H1 (cell line): ENCODE data around the gene COX6A1. TPM values are rescaled to one million over a fixed set of nuclear protein-coding genes. Genes with fewer than 3 reads are reported as not detected.
A peak's percentile ranks its signal among the peaks of the same experiment; 100 is the strongest.

ENCODE experiments used
- CTCF ChIA-PET: fragments of 300-600 bp; sonication (Branson Sonifier 250); formaldehyde crosslinking; loops from one replicate; lab custom pipeline; 2021; ENCODE audit not compliant: partially characterized antibody; lab: Charles Lee
- POLR2A ChIA-PET: fragments of 300-600 bp; sonication (Branson Sonifier 250); formaldehyde crosslinking; loops from one replicate; lab custom pipeline; 2021; ENCODE audit warnings: inconsistent platforms; ENCODE audit not compliant: partially characterized antibody; lab: Charles Lee
- DNase-seq, 2 experiments: peaks; one replicate each; pipeline versions ENCODE4 v3.0.0 to v3.0.0-alpha.2; 2010 to 2022; ENCODE audit warnings: low spot score in 2 of 2, low read depth in 1 of 2, mixed read lengths in 1 of 2
- FAIRE-seq: peaks from 2 replicates; lab custom pipeline; 2011; peaks lifted over from hg19 to GRCh38; lab: Jason Lieb, UNC
- H2AFZ ChIP-seq: 2 replicates; pipeline ENCODE4 v1.8.1; 2012; ENCODE audit warnings: low read length, inconsistent platforms
- H2AK5ac ChIP-seq: 2 replicates; pipeline ENCODE4 v1.6.1; 2013; ENCODE audit warnings: low read depth, low read length
- H2BK120ac ChIP-seq: replicated peaks from 2 replicates; pipeline ENCODE3; 2013; ENCODE audit warnings: low read depth, low read length, inconsistent platforms
- H2BK12ac ChIP-seq: 2 replicates; pipeline ENCODE4 v1.6.1; 2013; ENCODE audit warnings: low read depth, low read length
- H2BK15ac ChIP-seq: 2 replicates; pipeline ENCODE4 v1.6.1; 2013; ENCODE audit warnings: low read length
- H2BK20ac ChIP-seq: 2 replicates; pipeline ENCODE4 v1.6.1; 2013; ENCODE audit warnings: low read length
- H2BK5ac ChIP-seq: 2 replicates; pipeline ENCODE4 v1.6.1; 2013; ENCODE audit warnings: low read depth, low read length
- H3K14ac ChIP-seq: 2 replicates; pipeline ENCODE4 v1.6.1; 2013; ENCODE audit warnings: inconsistent platforms; ENCODE audit not compliant: insufficient read length
- H3K18ac ChIP-seq: 2 replicates; pipeline ENCODE4 v1.6.1; 2013; ENCODE audit warnings: low read length; ENCODE audit errors: extremely low read depth
- H3K23ac ChIP-seq: 2 replicates; pipeline ENCODE4 v1.6.1; 2013; ENCODE audit warnings: inconsistent platforms; ENCODE audit not compliant: insufficient read length
- H3K23me2 ChIP-seq: 2 replicates; pipeline ENCODE4 v1.6.1; 2013; ENCODE audit warnings: low read depth, low read length
- H3K27ac ChIP-seq: 2 replicates; pipeline ENCODE4 v1.6.1; 2011; ENCODE audit warnings: low read depth, low read length, inconsistent platforms
- H3K27me3 ChIP-seq, 4 experiments: replicated peaks in 1 of 4; 1 replicate in 1 of 4; 2 replicates in 3 of 4; pipeline versions ENCODE4 v1.6.1 to v1.8.1; 2011 to 2013; ENCODE audit warnings: low read length in 3 of 4, mild to moderate bottlenecking in 3 of 4, inconsistent platforms in 2 of 4, mixed read lengths in 2 of 4, moderate library complexity in 1 of 4; ENCODE audit not compliant: control insufficient read depth in 3 of 4, insufficient read depth in 3 of 4; ENCODE audit errors: extremely low read depth in 1 of 4
- H3K36me3 ChIP-seq, 4 experiments: 2 replicates each; pipeline versions ENCODE4 v1.6.1 to v1.8.1; 2011 to 2013; ENCODE audit warnings: mild to moderate bottlenecking in 4 of 4, low read length in 3 of 4, moderate library complexity in 2 of 4, control low read depth in 1 of 4, inconsistent platforms in 1 of 4; ENCODE audit not compliant: insufficient read depth in 4 of 4, control insufficient read depth in 2 of 4
- H3K4ac ChIP-seq: replicated peaks from 2 replicates; pipeline ENCODE3; 2013; ENCODE audit warnings: low read length, low read depth, mixed read lengths, inconsistent platforms; ENCODE audit not compliant: insufficient read length
- H3K4me1 ChIP-seq, 4 experiments: replicated peaks in 1 of 4; 1 replicate in 1 of 4; 2 replicates in 3 of 4; pipeline versions ENCODE4 v1.6.1 to v1.8.1; 2011 to 2013; ENCODE audit warnings: low read length in 3 of 4, inconsistent platforms in 2 of 4, mixed read lengths in 1 of 4; ENCODE audit not compliant: insufficient read depth in 4 of 4, control insufficient read depth in 3 of 4
- H3K4me2 ChIP-seq, 2 experiments: 2 replicates each; pipeline versions ENCODE4 v1.6.1 to v1.8.1; 2011 to 2013; ENCODE audit warnings: low read depth in 2 of 2, low read length in 2 of 2, control low read depth in 1 of 2, inconsistent platforms in 1 of 2, mild to moderate bottlenecking in 1 of 2; ENCODE audit not compliant: insufficient read depth in 1 of 2
- H3K4me3 ChIP-seq, 4 experiments: fragments of 200-600, 300-600 bp in 1 of 4; sonication (generic), shearing (Covaris generic), sonication (Bioruptor Twin) in 1 of 4; 2 replicates each; pipeline versions ENCODE4 v1.5.1 to v1.8.1; 2011 to 2016; ENCODE audit warnings: low read length in 4 of 4, low read depth in 3 of 4, control low read depth in 2 of 4, inconsistent platforms in 2 of 4, mild to moderate bottlenecking in 2 of 4, mixed read lengths in 1 of 4, moderate library complexity in 1 of 4; ENCODE audit not compliant: insufficient read depth in 2 of 4; ENCODE audit errors: extremely low read depth in 1 of 4
- H3K56ac ChIP-seq: replicated peaks from 2 replicates; pipeline ENCODE3; 2013; ENCODE audit warnings: low read depth, mild to moderate bottlenecking, mixed read lengths, low read length, inconsistent platforms; ENCODE audit not compliant: insufficient read length
- H3K79me1 ChIP-seq: 2 replicates; pipeline ENCODE4 v1.6.1; 2013; ENCODE audit warnings: low read depth, low read length, control low read depth
- H3K79me2 ChIP-seq, 2 experiments: 2 replicates each; pipeline versions ENCODE4 v1.6.1 to v1.8.1; 2012 to 2013; ENCODE audit warnings: low read length in 2 of 2, mild to moderate bottlenecking in 2 of 2, inconsistent platforms in 1 of 2; ENCODE audit not compliant: insufficient read depth in 2 of 2, control insufficient read depth in 1 of 2
- H3K9ac ChIP-seq, 4 experiments: replicated peaks in 1 of 4; 1 replicate in 1 of 4; 2 replicates in 3 of 4; pipeline versions ENCODE4 v1.6.1 to v1.8.1; 2011 to 2013; ENCODE audit warnings: low read depth in 3 of 4, low read length in 3 of 4, control low read depth in 2 of 4, mild to moderate bottlenecking in 2 of 4, moderate library complexity in 2 of 4, inconsistent platforms in 1 of 4; ENCODE audit errors: extremely low read depth in 1 of 4
- H3K9me3 ChIP-seq, 2 experiments: 2 replicates each; pipeline versions ENCODE4 v1.6.1 to v1.8.1; 2012 to 2013; ENCODE audit warnings: mild to moderate bottlenecking in 2 of 2, moderate library complexity in 2 of 2, control low read depth in 1 of 2, inconsistent platforms in 1 of 2, low read depth in 1 of 2, low read length in 1 of 2, mixed read lengths in 1 of 2; ENCODE audit not compliant: insufficient read depth in 2 of 2
- H4K20me1 ChIP-seq, 2 experiments: replicated peaks in 1 of 2; 2 replicates each; pipeline versions ENCODE3 to v1.8.1; 2011 to 2013; ENCODE audit warnings: inconsistent platforms in 2 of 2, low read length in 2 of 2, mild to moderate bottlenecking in 1 of 2; ENCODE audit not compliant: insufficient read depth in 2 of 2, control insufficient read depth in 1 of 2
- H4K5ac ChIP-seq: 2 replicates; pipeline ENCODE4 v1.6.1; 2013; ENCODE audit warnings: low read length, low read depth, mixed read lengths, inconsistent platforms; ENCODE audit not compliant: insufficient read length
- H4K8ac ChIP-seq: 2 replicates; pipeline ENCODE4 v1.8.0; 2013; ENCODE audit warnings: mild to moderate bottlenecking, moderate library complexity, low read length, inconsistent platforms; ENCODE audit not compliant: insufficient read depth; ENCODE audit errors: extremely low read depth
- H4K91ac ChIP-seq: replicated peaks from 2 replicates; pipeline ENCODE3; 2013; ENCODE audit warnings: low read length, mixed read lengths, inconsistent platforms; ENCODE audit not compliant: insufficient read length
- CEBPB ChIP-seq: IDR thresholded peaks from 2 replicates; pipeline ENCODE4 v1.6.1; 2012; ENCODE audit warnings: low read depth, low read length
- PHF8 ChIP-seq: fragments of 200-600 bp; sonication (generic); conservative IDR thresholded peaks from 2 replicates; pipeline ENCODE4 v1.7.1; 2012; ENCODE audit warnings: low read depth, mild to moderate bottlenecking, inconsistent platforms, low read length, moderate library complexity
- WGBS, 2 experiments: shearing (Covaris generic) in 1 of 2; methylation state at CpG; one replicate each; pipeline versions ENCODE4 v1.1.6 to v1.1.7; 2013 to 2015; ENCODE audit warnings: low lambda C conversion rate in 2 of 2, mixed read lengths in 2 of 2, inconsistent platforms in 1 of 2, low coverage in 1 of 2, missing lambda C conversion rate in 1 of 2; ENCODE audit not compliant: insufficient replicate concordance in 2 of 2, insufficient coverage in 1 of 2, insufficient read length in 1 of 2; ENCODE audit errors: extremely low coverage in 1 of 2, missing lambda C conversion rate in 1 of 2; 5-methylcytosine and 5-hydroxymethylcytosine counted together
- polyA plus RNA-seq, 7 experiments: library from polyadenylated mRNA; depleted of rRNA in 3 of 7; stranded (reverse) in 5 of 7; unstranded in 2 of 7; fragments of >200 nt in 5 of 7; fragments of 200-250 nt in 2 of 7; gene quantifications; 1 replicate in 5 of 7; 2 replicates in 1 of 7; 4 replicates in 1 of 7; pipeline versions ENCODE4 v1.2.1 to v1.2.3, GENCODE V29; 2011 to 2013; ENCODE audit warnings: missing spikeins in 2 of 7, mixed read lengths in 2 of 7
- total RNA-seq: library from RNA; stranded (reverse); fragmentation: NEBNext Ultra II Directional; extraction: Animal tissue kit (Norgen Biotek cat#: 25700); gene quantifications from 2 replicates; pipeline ENCODE4 v1.2.1, GENCODE V29; 2021

The COX6A1 gene
- total and polyA plus RNA-seq, 2 of the 8 experiments (the other 6 are each of a cell fraction or from before 2014, with no cell fraction given): 437 to 2,792 TPM

DNA sequence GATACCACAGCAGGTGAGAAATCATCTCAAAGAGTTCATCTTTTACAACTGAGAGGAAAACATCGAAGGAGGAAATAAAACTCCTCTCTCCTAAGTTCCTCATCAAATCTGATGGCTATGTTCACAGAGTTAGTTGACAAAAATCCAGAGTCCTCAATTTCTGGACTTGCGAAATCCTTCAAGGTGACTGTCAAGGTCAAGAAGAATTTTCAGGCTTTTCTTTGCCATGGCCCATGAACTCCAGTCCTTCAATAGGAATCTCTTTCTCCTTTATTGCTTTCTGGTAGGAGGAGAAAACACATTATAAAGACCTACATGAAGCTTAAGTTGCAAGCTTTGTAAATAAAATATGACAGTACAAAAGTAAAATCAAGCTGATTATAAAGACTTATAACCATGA, 6.8 kb downstream of the COX6A1 start:
- Histone ChIP-seq H2AK5ac (no peak overlapping the region), H3K4ac (no peak overlapping the region), H4K5ac (no peak overlapping the region), H4K8ac (no peak overlapping the region), H2AFZ (no peak overlapping the region), H2BK12ac (no peak overlapping the region), H4K91ac (no peak overlapping the region), H3K9me3 (no peaks in the 10 kb centered on the region), H3K23ac (no peak overlapping the region), H3K56ac (no peak overlapping the region), H2BK5ac (no peak overlapping the region), H3K27me3 (no peaks in the 10 kb centered on the region), H3K27ac (no peak overlapping the region), H3K79me1 (peaks cover 5% of the 10 kb centered on the region), H2BK20ac (no peak overlapping the region), H3K36me3 (peaks cover 7 to 39% (median 19%) of the 10 kb centered on the region in 4 experiments; a peak in 7 of 8 replicates), H4K20me1 (peaks cover 2 to 4% of the 10 kb centered on the region in 2 experiments), H2BK15ac (no peak overlapping the region), H3K14ac (no peak overlapping the region), H3K9ac (no peak overlapping the region), H3K4me3 (peak overlapping the region in 1 of 4 experiments; percentile 97; a peak in 4 of 8 replicates), H3K79me2 (peaks cover 17 to 64% of the 10 kb centered on the region in 2 experiments), H3K23me2 (peaks cover 7% of the 10 kb centered on the region; the same call in 1 of the 2 replicates), H3K4me2 (peak overlapping the region; percentile 76 to 79; a peak in 1 of 4 replicates), H2BK120ac (no peak overlapping the region), H3K4me1 (peaks cover 0 to 3% (median 2%) of the 10 kb centered on the region in 4 experiments; a peak in 1 of 7 replicates), H3K18ac (no peak overlapping the region)
- DNase-seq (no peak), FAIRE-seq (no peak)
- TF ChIP-seq CEBPB (peak; percentile 51; the same call in 1 of the 2 replicates), PHF8 (no peak)
- WGBS, 2 experiments: 96% methylated on average over 2 of the region's 2 CpGs; no CpG with 5 or more reads in 1 of the 2 experiments
- ChIA-PET POLR2A (interaction anchor here (0.7 to 19.6 kb wide), 15 partner anchors 8 to 1244 kb away, joined by 3 to 365 read pairs (median 4); partner anchors contain the start of genes DYNLL1, RPLP0 and SRSF9), CTCF (interaction anchor here (0.6 to 8.2 kb wide), 9 partner anchors 9 to 144 kb away, joined by 3 to 81 read pairs (median 6); no protein-coding TSS in a partner anchor)
